HG02678 (cell line): ENCODE results near the gene SNU13.
"Not testable (repeated sequence)": the region's sequence is repeated elsewhere in the genome, so short reads cannot be mapped to it uniquely, and the experiment has no call there.

Experiments
- ATAC-seq: cut with Tn5 transposase; IDR thresholded peaks from one replicate; pipeline ENCODE4 v1.9.1; 2021; ENCODE audit warnings: mild to moderate bottlenecking, moderate library complexity; ENCODE audit not compliant: unreplicated experiment

The SNU13 gene

DNA sequence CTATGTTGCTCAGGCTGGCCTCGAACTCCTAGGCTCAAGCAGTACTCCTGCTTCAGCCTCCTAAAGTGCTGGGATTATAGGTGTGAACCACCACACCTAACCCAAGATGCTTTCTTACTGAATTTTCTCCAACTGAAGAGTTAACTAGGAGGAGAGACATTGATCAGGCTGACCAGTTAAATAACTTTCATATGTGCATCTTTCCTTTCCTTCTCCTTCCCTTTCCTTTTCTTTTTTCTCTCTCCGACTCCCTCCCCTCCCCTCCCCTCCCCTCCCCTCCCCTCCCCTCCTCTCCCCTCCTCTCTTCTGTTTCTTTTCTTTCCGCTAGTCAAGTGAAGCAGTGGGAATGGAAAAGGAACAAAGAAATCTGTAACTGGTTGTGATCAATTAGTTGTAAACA, 40.9 kb downstream of the SNU13 start:
- no peak for ATAC-seq

DNA sequence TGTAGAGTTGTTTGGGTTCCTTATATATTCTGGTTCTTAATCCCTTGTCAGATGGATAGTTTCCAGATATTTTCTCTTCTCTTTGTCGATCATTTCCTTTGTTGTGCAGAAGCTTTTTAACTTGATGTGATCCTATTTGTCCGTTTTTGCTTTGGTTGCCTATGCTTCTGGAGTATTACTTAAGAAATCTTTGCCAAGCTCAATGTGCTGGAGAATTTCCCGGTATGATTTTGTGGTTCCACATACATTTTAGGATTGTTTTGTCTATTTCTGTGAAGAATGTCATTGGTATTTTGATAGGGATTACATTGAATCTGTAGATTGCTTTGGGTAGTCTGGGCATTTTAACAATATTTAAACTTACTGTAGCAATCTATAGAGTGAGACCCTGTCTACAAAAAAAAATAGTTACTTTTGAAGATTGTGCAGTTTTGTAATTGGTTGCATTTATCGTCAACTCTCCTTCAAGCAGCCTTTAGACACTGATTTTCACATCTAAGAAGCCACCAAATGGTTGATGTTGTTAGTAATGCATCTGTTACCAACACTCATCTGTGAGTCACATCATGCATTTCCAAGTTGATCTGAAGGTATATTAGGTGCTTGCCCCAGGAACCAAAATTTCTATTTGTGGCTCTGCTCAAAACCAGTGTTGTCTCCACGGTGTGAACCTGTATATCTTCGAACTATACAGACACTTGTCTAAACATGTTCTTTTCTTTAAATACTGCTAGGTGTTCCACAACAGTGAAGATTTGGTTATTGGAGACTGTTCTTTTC, 46.1 kb downstream of the SNU13 start:
- no peak for ATAC-seq

DNA sequence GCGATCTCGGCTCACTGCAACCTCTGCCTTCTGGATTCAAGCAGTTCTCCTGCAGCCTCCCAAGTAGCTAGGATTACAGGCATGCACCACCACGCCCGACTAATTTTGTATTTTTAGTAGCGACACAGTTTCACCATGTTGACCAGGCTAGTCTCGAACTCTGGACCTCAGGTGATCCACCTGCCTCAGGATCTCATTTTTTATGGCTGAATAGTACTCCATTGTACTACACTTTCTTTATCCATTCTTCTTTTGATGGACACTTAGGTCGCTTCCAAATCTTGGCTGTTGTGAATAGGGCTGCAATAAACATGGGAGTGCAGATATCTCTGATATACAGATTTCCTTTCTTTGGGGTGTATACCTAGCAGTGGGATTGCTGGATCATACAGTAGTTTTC, 46.8 kb downstream of the SNU13 start:
- ATAC-seq = no peak

DNA sequence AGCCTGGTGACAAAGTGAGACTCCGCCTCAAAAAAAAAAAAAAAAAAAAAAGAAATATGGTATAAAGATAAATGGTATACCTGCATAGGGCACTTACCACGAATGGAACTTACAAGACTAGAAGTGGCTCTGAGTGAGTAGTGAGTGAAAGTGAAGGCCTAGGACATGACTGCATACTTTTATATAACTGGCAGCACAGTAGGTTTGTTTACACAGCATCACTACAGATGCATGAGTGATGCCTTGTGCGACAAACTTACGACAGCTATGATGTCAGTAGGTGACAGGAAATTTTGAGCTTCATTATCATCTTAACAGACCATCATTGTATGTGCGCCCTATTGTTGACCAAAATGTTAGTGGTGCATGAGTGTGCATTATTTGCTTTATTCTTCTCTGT, 49.9 kb downstream of the SNU13 start:
- no peak for ATAC-seq

DNA sequence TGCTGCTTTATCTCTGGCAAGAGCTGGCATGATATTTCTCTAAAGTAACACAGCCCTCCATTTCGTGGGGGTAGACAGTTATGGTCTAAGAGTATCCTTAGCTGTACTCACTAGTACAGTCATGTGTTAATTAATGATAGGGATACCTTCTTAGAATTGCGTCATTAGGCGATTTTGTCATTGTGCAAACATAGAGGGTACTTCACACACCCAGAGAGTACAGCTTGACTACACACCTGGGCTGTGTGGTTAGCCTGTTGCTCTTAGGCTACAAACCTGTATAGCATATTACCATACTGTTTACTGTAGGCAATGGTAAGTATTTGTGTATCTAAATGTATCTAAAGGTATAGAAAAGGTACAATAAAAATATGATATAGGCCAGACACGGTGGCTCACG, 50.5 kb downstream of the SNU13 start:
- no peak for ATAC-seq

DNA sequence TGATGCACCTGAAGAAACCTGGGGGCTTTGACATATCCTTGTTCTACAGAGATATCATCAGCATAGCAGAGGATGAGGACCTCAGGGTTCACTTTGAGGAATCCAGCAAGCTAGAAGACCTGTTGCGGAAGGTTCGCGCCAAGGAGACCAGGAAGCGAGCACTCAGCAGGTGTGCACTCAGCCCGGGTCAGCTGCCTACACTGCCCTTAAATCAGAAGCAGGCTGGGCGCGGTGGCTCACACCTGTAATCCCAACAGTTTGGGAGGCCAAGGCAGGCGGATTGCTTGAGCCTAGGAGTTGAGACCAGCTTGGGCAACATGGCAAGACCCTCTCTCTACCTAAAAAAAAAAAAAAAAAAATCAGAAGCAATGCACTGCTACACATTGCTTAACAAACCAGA, 51.0 kb downstream of the SNU13 start:
- not testable (repeated sequence) for ATAC-seq

DNA sequence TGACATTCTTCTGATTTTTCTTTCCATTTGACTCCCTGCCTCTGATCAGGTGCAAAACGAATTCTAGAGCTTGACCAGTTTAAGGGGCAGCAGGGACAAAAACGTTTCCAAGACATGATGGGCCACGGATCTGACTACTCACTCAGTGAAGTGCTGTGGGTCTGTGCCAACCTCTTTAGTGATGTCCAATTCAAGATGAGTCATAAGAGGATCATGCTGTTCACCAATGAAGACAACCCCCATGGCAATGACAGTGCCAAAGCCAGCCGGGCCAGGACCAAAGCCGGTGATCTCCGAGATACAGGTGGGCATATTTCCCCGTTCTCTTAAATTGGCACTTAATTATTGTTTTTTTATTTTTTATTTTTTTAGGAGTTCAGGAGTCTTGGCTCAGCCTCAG, 52.2 kb downstream of the SNU13 start:
- no peak for ATAC-seq

DNA sequence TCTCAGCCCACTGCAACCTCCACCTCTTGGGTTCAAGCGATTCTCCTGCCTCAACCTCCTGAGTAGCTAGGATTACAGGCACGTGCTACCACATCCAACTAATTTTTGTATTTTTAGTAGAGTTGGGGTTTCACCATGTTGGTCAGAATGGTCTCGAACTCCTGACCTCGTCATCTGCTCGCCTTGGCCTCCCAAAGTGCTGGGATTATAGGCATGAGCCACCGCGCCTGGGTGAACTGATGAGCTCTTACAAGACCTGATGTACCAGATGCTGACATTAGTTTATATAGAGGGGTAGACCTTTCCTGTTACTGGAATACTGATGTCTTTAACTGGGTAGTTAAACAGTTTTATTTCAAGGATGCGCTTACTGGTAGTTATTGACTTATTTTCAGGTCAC, 54.1 kb downstream of the SNU13 start:
- not testable (repeated sequence) for ATAC-seq

DNA sequence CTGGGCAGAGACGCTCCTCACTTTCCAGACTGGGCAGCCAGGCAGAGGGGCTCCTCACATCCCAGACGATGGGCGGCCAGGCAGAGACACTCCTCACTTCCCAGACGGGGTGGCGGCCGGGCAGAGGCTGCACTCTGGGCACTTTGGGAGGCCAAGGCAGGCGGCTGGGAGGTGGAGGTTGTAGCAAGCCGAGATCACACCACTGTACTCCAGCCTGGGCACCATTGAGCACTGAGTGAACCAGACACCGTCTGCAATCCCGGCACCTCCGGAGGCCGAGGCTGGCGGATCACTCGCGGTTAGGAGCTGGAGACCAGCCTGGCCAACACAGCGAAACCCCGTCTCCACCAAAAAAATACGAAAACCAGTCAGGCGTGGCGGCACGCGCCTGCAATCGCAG, 57.1 kb downstream of the SNU13 start:
- ATAC-seq = not testable (repeated sequence)

DNA sequence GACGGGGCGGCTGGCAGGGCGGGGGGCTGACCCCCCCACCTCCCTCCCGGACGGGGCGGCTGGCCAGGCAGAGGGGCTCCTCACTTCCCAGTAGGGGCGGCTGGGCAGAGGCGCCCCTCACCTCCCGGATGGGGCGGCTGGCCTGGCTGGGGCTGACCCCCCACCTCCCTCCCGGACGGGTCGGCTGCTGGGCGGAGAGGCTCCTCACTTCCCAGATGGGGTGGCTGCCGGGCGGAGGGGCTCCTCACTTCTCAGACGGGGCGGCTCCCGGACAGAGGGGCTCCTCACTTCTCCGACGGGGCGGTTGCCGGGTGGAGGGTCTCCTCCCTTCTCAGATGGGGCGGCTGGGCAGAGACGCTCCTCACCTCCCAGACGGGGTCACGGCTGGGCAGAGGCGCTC, 57.6 kb downstream of the SNU13 start:
- ATAC-seq = not testable (repeated sequence)

DNA sequence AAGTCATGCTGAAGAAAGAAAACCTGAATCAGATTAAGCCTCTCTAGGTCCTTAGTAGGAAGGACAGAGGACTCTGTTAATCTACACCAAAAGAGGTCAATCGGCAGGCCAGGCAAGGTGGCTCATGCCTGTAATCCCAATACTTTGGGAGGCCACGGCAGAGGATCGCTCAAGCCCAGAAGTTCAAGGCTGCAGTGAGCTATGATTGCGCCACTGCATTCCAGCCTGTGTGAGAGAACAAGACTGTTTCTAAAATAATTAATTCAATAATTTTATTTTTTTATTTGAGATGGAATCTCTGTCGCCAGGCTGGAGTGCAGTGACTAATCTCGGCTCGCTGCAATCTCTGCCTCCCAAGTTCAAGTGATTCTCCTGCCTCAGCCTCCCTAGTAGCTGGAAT, 63.1 kb downstream of the SNU13 start:
- ATAC-seq = no peak
